GM18873 (cell line): ENCODE data around the gene USF1.
A peak's percentile ranks its signal among the peaks of the same experiment; 100 is the strongest.
"Not testable (repeated sequence)": the region's sequence is repeated elsewhere in the genome, so short reads cannot be mapped to it uniquely, and the experiment has no call there.

ENCODE experiments used
- ATAC-seq: cut with Tn5 transposase; IDR thresholded peaks from one replicate; pipeline ENCODE4 v1.9.1; 2021; ENCODE audit warnings: mild to moderate bottlenecking, moderate library complexity, moderate number of reproducible peaks; ENCODE audit not compliant: unreplicated experiment, low FRiP score

Gene USF1

GRCh38 chr1:161079436-161080110, 33.8 kb upstream of the USF1 start:
- ATAC-seq, result no peak

DNA sequence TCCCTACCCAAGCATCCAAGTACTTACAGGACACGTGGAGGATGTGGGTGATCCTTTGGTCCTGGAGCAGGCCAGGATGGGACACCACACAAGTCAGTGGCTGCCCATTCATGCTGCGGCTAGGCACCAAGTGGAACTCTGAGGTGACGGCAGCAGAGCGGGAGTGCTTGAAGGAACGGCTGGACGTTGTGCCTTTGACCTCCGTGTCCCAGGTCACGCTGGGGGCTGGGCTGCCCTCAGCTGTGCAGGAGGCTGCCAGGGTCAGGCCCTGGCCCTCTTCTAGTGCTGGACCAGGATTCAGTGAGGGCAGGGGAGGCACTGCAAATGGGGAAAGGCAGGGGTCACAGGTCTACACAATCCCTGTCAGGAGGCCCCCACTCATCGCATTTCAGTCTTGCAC, 31.6 kb upstream of the USF1 start:
- no peak for ATAC-seq

- ATAC-seq, result no peak
Measured at GRCh38 chr1:161076410-161076809, 30.6 kb upstream of the USF1 start.

- ATAC-seq, result no peak
Measured at GRCh38 chr1:161074676-161075368, 29.0 kb upstream of the USF1 start.

DNA sequence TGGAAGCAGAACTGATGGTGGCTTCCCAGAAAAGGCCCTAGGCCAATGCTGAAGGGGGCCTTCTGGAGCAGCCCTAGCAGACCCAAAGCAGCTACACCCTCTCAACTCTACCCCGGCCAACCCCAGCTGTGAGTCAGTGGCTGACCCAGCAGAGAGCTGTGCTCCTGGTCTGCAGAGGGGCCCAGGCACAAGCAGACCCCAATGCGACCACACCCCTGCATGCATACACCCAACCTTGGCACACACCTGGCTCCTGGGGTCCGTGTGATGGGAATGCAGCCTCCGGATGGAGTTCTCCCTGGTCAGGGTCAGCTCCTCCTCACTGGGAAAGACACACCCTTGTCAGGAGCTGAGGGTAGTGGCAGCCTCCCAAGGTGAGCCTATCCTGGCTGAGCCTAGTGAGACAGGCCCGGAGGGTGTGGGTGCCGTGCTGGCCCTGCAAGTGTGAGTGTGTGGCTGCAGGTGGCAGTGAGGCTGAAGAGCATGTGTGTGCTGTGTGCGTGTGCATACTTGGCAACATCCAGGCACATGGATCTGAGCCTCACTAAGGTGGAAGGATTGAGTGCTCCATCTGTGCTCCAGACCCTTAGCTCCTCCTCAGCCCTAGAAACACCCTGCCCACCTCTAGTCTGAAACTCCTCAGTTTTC, 27.8 kb upstream of the USF1 start:
- no peak for ATAC-seq

DNA sequence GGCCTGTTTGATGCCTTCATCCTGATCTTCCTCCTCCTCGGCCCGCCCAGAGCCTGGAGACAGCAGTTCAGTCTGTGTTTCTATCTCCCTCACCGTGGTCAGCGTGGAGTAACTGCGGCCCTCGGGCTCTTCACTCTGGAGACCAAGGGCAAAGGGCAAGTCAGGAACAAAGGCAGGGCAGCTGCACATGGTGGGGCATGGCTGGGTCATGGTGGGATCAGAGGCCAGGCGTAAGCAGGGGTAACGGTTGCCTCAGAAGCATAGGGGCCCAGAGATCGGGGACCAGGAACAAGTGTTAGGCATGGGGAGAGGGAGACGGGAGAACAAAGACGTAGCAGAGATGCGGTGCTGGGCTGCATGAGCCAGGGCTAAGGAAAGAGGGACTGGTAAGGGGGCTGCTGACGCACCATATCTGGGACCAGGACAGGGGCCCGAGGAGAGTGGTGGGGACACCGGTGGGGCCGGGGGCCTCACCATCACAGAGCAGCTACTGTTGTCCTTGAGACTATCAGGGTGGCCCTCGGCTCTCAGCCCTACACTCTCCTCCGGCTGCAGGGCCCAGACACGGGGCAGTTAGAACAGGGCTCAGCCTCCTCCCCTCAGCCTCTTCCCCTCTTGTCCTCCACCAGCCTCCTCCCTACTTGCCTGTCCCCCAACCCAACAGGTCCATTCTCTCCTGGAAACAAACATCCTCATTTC, 27.1 kb upstream of the USF1 start:
- no peak for ATAC-seq

- no peak for ATAC-seq
Measured at GRCh38 chr1:161071886-161072371, 26.2 kb upstream of the USF1 start.

- no peak for ATAC-seq
Measured at GRCh38 chr1:161070761-161071160, 25.0 kb upstream of the USF1 start.

GRCh38 chr1:161069731-161070270, 24.0 kb upstream of the USF1 start, which contains the start of gene ARHGAP30:
ARHGAP30 (minus strand) TSS chr1:161069891; CDS start chr1:161069624, 267 bp downstream.
- ATAC-seq, result peak; percentile 80

DNA sequence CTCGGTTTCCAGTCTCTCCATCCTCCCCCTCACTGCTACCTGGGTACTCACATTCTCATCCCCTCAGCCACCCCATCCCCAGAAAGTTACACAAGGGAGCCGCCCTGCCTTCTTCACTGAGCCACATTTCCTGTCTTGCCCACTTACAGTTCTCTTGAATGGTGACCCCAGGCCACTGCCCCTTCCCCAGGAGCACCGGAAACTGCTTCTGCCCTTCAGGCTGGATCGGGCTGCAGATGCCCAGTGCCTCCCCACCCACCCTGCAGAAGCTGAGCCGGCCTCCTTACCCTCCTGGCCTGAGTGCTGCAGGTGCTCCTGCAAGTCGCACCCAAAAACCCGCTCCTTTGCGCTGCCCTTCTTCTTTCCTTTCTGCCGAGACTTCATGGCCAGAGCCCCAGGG, 23.5 kb upstream of the USF1 start:
- ATAC-seq, result no peak

DNA sequence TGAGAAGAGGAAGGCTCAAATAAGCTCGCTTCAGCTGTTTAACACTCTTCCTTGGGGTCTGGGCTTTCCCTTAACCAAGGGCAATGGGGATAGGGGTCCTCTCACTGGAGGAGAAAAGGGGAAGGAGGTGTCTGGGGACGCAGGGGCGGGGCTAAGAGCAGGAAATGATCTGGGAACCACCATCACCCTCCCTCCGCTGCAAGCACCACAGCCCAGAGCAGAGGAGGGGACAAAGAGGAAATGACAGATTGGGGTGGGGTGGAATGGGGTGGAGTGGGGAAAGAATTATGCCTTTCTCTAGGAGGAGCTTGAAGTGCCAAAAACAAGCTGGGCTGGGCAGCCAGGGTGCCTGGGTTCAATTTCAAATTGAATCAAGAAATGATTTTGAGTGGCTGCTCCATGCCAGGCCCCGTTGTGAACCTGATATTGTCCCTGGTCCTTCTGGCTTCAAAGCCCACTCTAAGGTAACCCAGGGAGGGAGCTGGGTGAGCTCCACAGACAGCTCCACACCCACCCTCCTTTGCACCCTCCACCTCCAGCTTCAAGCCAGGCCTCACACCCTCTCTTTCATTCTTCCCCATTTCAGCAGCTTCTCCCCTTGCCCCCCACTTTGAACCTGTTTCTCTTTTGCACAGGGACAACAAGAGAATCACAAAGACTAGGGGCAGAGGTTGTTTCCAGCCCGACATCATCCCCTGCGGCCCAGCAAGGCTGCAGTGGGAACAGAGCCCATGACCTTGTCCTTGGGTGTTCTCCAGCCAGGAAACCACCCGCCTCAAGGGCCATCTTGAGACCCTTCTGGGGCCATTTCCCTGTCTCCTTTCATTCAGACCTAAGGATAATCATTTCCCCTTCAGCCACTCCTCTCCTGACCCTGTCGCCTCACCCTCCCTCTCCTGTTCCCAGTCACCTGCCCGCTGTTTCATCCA, 22.8 kb upstream of the USF1 start:
- ATAC-seq, result peak; percentile 29

- ATAC-seq, result no peak
Measured at GRCh38 chr1:161066694-161067093, 20.9 kb upstream of the USF1 start.

DNA sequence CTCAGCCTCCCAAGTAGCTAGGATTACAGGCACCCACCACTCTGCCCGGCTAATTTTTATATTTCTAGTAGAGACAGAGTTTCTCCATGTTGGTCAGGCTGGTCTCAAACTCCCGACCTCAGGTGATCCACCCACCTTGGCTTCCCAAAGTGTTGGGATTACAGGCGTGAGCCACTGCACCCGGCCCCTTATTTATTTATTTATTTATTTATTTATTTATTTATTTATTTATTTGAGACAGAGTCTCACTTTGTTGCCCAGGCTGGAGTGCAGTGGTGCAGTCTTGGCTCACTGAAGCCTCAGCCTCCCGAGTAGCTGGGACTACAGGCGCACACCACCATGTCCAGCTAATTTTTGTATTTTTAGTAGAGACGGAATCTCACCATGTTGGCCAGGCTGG, 19.9 kb upstream of the USF1 start:
- ATAC-seq, result not testable (repeated sequence)

DNA sequence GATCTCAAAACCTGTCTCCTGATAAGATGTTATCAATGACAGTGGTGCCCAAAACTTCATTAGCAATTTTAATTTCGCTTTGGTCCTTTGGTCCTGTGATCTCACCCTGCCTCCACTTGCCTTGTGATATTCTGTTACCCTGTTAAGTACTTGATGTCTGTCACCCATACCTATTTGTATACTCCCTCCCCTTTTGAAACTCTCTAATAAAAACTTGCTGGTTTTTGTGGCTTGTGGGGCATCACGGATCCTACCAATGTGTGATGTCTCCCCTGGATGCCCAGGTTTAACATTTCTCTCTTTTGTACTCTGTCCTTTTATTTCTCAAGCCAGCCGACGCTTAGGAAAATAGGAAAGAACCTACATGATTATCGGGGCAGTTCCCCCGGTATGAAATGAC, 18.2 kb upstream of the USF1 start:
- not testable (repeated sequence) for ATAC-seq

- ATAC-seq, result no peak
Measured at GRCh38 chr1:161061419-161061818, 15.6 kb upstream of the USF1 start.

GRCh38 chr1:161059293-161059692, 13.5 kb upstream of the USF1 start:
- no peak for ATAC-seq

- no peak for ATAC-seq
Measured at GRCh38 chr1:161054805-161055204, 9.0 kb upstream of the USF1 start.

- no peak for ATAC-seq
Measured at GRCh38 chr1:161054232-161054631, 8.5 kb upstream of the USF1 start.

- ATAC-seq, result no peak
Measured at GRCh38 chr1:161052899-161053298, 7.1 kb upstream of the USF1 start.

- ATAC-seq, result no peak
Measured at GRCh38 chr1:161051219-161051618, 5.4 kb upstream of the USF1 start.
